ENCODE data around the gene RAPGEF5.

The RAPGEF5 gene

GRCh38 chr7:22269963-22270362 is 87.0 kb downstream of the RAPGEF5 start:
- DNase-seq = no peak

- DNase-seq = no peak
Observed at GRCh38 chr7:22268884-22269421, 88.0 kb downstream of the RAPGEF5 start.

GRCh38 chr7:22267930-22268615 is 88.9 kb downstream of the RAPGEF5 start:
- no peak for DNase-seq

GRCh38 chr7:22262538-22262937 is 94.4 kb downstream of the RAPGEF5 start:
- no peak for DNase-seq

GRCh38 chr7:22256541-22257096 is 100.3 kb downstream of the RAPGEF5 start:
- peak in 1 of 56 donors; percentile 22 for DNase-seq

- DNase-seq = peak in 7 of 56 donors; percentile 7 to 36 (median 22)
Observed at GRCh38 chr7:22255834-22256233, 101.1 kb downstream of the RAPGEF5 start.

GRCh38 chr7:22255342-22255741 is 101.6 kb downstream of the RAPGEF5 start:
- no peak for DNase-seq

- DNase-seq = peak in 2 of 56 donors; percentile 14 to 20
Observed at GRCh38 chr7:22252936-22253536, 103.9 kb downstream of the RAPGEF5 start.

- peak in 10 of 56 donors; percentile 4 to 38 (median 20) for DNase-seq
Observed at GRCh38 chr7:22252016-22252415, 104.9 kb downstream of the RAPGEF5 start.

- DNase-seq = peak in 21 of 56 donors; percentile 7 to 65 (median 22)
Observed at GRCh38 chr7:22251281-22251680, 105.7 kb downstream of the RAPGEF5 start.

GRCh38 chr7:22250390-22250789 is 106.6 kb downstream of the RAPGEF5 start:
- DNase-seq = no peak

GRCh38 chr7:22248111-22248809 is 108.7 kb downstream of the RAPGEF5 start:
- no peak for DNase-seq

- DNase-seq = no peak
Observed at GRCh38 chr7:22241805-22242390, 115.1 kb downstream of the RAPGEF5 start.

- DNase-seq = no peak
Observed at GRCh38 chr7:22240904-22241571, 115.9 kb downstream of the RAPGEF5 start.

- no peak for DNase-seq
Observed at GRCh38 chr7:22238354-22239311, 118.3 kb downstream of the RAPGEF5 start.

- no peak for DNase-seq
Observed at GRCh38 chr7:22235134-22235533, 121.8 kb downstream of the RAPGEF5 start.

GRCh38 chr7:22234227-22234626 is 122.7 kb downstream of the RAPGEF5 start:
- no peak for DNase-seq

GRCh38 chr7:22231806-22232205 is 125.1 kb downstream of the RAPGEF5 start:
- DNase-seq = no peak

- no peak for DNase-seq
Observed at GRCh38 chr7:22231141-22231540, 125.8 kb downstream of the RAPGEF5 start.

- DNase-seq = no peak
Observed at GRCh38 chr7:22230238-22230637, 126.7 kb downstream of the RAPGEF5 start.

Data from amygdala (tissue), 56 donors.